HG02884 (cell line): ENCODE results near the gene NPB.

Experiments
- ATAC-seq: cut with Tn5 transposase; IDR thresholded peaks from one replicate; pipeline ENCODE4 v1.9.1; 2021; ENCODE audit warnings: mild to moderate bottlenecking, moderate library complexity; ENCODE audit not compliant: unreplicated experiment

Gene NPB

DNA sequence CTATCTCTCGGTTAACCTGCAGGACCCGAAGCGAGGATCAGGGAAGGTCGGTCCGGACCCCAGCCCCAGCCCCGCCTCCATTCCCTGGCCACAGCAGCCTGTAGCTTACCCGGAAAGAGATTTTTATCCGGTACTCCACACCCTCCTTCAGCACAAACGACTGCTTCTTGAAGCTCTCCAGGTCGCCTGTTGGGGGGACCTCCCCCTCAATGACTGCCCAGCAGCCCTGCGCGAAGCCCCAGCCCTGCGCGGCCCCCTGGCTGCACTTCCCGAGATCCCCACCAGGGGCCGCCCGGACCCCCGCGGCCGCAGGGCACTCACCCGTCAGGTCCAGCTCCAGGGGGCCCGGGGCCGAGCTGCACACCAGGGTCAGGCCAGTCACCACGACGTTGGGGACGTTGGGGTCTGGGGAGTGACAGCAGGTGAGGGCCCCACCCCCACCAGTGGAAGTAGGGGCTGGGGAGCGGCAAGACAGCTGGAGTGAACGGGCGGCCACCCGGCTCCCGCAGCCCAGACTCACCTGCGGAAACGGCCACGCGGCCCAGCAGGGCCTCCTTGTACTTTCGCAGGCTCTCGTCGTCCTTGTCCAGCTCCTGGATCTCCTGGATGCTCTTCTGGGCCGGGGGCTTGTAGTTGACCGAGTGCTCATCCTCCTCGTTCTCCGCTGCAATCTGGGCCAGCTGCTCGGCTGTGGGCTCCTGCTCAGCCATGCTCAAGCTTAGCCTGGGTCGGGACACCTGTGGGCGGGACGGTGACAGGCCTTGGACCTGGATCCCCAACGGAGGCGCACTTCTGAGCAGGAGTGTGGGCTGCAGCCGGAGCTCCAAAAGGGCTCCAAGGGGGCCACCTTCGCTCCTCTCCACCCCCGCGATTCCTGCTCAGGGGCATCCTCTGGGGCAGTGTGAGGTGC is 32.6 kb upstream of the NPB start:
- no peak for ATAC-seq

DNA sequence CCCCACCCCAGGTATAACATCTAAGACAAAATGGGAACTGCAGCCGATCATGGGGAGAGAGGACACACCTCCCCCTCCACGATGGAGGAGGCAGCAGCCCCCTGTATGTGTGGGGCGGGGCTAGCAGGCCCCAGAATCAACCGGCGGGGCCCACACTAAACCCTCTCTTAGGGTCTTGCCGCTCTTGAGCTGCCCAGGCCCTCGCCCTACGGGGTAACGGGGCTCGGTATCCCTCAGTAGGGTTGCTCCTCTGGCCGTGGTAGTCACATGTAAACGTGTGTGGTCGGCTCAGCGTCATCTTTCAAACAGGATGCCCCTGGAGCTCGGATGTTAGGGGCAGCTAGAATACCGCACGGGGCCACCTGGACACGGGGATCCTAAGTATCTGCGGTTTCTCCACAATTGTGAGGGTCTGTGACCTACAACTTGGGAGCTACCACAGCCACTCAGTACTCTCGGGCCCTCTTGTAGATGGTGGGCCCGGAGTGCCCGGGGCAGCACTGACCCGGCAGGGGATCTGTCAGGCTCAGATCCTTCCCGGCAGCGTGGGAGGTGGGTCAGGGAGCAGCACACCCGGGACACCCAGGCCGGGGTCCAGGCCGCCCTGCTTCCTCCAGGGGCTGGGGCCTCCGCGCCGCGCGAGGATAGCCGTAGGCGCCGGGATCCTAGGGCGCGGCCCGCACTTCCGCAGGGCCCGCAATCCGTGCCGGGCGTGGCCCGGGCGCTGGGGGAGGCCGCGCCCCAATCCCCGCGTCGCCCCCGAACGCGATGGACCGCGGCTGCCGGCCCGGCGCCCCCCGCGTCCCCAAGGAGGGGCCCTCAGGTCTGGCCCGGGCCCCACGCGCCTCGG is 31.7 kb upstream of the NPB start:
- ATAC-seq, result no peak

DNA sequence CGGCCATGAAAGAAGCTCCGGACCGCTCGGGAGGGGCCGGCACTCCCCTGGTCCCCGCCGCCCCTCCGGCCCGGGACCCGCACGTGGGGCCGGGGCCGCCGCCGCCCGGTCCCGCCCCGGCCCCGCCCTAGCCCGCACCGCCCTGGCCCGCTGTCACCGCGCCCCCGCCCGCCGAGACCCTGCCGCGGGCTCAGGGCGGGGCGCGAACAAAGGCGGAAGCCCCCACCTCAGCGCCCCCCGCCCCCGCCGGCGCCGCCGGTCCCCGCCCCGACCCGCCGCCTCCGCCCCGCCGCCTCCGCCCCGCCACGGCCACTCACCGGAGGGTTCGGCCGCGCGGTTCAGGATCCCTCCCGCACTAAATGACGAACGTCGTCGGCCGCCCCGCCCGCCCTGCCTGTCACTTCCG is 31.1 kb upstream of the NPB start, which contains the start of gene ARHGDIA:
Gene ARHGDIA (minus strand): TSS at position 357 of the 406 bp plus-strand sequence. CDS start 1,407 bp downstream, outside the sequence.
- no peak for ATAC-seq

DNA sequence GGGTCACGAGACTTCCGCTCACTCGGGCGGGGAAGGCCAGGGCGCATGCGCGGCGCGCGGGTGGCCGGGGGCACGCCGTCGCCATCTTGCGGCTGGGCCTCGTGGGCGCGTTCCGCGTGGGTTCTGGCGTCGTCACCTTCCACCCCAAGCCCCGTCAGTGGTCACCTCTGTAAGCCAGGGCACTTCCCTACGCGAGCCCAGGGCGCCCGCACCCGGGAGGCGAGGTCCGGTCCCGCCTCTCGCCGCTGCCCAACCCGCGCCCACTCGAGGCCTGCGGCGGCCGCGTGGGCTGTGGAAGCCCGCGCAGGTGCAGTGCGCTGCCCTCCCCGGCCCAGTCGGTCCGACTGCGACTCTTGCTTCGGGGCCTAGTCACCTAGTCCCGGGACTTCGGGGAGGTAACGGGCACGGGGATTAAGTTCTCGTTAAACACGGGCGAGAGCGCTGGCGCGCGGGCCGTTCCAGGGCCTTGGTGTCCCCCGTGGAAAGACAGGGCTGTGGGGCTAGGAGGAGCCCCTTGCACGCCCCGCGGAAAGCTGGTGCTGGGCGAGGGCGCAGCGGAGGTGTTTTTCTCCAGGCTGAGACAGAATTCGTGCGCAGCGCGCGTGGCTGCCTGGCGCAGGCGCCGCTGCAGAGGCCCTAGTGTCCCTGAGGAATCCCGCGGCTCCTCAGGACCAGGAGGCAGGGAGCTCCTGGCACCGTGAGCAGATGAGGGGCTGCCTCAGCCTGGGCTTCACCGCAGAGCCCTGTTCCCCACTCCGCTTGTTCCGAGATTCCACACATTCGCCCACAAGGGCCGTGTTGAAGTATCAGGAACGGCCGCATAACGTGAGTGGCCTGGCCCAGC is 30.4 kb upstream of the NPB start:
- no peak for ATAC-seq

- ATAC-seq, result no peak
Observed at GRCh38 chr17:81877569-81877968, 24.5 kb upstream of the NPB start.

- no peak for ATAC-seq
Observed at GRCh38 chr17:81878294-81878693, 23.7 kb upstream of the NPB start.

GRCh38 chr17:81879121-81879520 is 22.9 kb upstream of the NPB start:
- no peak for ATAC-seq

- ATAC-seq, result no peak
Observed at GRCh38 chr17:81884520-81884919, 17.5 kb upstream of the NPB start.

- no peak for ATAC-seq
Observed at GRCh38 chr17:81884968-81885367, 17.1 kb upstream of the NPB start.

- no peak for ATAC-seq
Observed at GRCh38 chr17:81885454-81885853, 16.6 kb upstream of the NPB start.

- no peak for ATAC-seq
Observed at GRCh38 chr17:81885869-81886548, 16.0 kb upstream of the NPB start.

- no peak for ATAC-seq
Observed at GRCh38 chr17:81888105-81888987, 13.7 kb upstream of the NPB start.

- no peak for ATAC-seq
Observed at GRCh38 chr17:81888988-81889595, 12.9 kb upstream of the NPB start.

GRCh38 chr17:81889602-81890001 is 12.4 kb upstream of the NPB start:
- no peak for ATAC-seq

GRCh38 chr17:81890447-81891302 is 11.4 kb upstream of the NPB start:
- ATAC-seq, result no peak

DNA sequence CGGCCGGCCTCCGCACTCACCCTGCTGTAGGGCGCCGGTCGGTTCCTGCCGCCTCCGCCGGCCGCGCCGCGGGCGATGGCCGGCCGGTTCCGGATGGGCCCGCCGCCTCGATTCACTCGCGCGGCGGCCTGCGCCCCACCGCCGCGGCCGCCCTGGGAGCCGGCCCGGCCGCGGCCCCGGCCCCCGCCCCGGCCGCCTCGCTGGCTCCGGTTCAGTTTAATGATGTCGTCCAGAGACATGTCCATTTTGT is 10.8 kb upstream of the NPB start:
- ATAC-seq, result peak; percentile 23

DNA sequence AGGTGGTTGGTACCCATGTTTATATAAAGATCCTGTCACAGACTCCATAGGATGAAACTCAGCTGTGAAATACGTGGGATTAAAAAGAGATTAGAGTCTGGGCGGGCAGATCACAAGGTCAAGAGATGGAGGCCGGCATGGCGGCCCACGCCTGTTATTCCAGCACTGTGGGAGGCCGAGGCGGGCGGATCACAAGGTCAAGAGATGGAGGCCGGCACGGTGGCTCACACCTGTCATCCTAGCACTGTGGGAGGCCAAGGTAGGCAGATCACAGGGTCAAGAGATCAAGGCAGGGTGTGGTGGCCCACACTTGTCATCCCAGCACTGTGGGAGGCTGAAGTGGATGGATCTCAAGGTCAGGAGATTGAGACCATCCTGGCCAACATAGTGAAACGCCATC is 6.6 kb upstream of the NPB start:
- no peak for ATAC-seq
